GM21529 (cell line): ENCODE results near the gene NTM.

Experiments
- ATAC-seq: cut with Tn5 transposase; IDR thresholded peaks from one replicate; pipeline ENCODE4 v1.9.1; 2021; ENCODE audit not compliant: unreplicated experiment

The NTM gene

GRCh38 chr11:131372234-131372962 lies 2.0 kb downstream of the NTM start:
- ATAC-seq = no peak

- ATAC-seq = no peak
Observed at GRCh38 chr11:131373095-131373725, 2.8 kb downstream of the NTM start.

- no peak for ATAC-seq
Observed at GRCh38 chr11:131373756-131374155, 3.3 kb downstream of the NTM start.

DNA sequence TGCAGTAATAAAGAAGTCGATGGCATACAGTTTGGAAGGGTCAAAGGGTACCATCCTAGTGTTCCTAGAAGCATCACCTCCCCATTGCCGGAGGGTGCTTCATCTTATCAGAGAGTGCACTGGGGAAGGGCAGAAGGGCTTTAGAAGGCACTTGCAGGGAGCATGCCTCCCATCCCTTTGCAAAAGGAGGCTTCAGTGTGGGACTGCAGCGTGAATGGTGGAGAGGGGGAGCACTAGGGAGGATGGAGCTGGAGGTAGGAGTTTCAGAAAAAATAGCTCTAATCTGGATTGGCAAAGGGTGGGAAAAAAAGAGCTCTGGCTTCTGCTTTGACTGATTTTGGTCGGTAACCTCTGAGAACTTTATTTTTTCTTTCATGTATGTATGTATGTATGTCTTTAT lies 5.0 kb downstream of the NTM start:
- no peak for ATAC-seq

- ATAC-seq = no peak
Observed at GRCh38 chr11:131375915-131376314, 5.5 kb downstream of the NTM start.

- peak; percentile 93 for ATAC-seq
Observed at GRCh38 chr11:131378931-131379330, 8.5 kb downstream of the NTM start.

DNA sequence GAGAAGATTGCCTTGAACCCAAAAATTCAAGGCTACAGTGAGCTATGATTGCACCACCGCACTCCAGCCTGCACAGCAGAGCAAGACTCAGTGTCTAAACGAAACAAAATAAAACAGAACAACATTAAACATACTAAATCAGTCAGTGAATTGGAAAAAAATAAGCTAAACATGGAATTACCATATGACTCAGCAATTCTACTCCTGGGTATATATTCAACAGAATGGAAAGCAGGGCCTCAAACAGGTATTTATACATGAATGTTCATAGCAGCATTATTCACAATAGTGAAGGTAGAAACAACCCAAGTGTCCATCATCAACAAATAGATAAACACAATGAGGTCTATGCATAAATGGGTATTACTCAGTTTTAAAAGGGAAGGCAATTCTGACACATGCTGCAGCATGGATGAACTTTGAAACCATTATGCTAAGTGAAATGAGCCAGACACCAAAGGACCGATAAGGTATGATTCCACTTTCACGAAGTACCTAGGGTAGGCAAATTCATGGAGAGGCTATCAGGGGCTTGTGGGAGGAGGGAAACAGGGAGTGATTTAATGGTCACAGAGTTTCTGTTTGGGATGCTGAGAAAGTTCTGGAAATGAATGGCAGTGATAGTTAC lies 15.5 kb downstream of the NTM start:
- ATAC-seq = no peak

DNA sequence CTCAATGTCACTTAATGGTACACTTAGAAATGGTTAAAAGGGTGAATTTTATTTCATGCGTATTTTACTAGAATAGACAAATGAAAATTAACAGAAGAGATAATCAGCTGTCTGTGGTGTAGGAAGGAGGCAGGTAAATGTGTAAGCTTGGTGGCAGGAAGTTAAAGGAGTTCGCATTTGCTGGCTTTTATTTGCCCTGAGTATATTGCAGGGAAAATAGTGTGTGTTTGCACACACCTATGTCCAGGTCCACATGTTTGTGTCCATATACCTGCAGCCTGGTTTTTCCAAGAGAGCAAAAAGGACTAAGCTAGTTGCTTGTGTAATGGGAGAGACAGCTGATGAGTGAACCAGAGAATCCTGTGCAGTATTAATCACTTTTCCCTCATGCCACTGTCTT lies 16.0 kb downstream of the NTM start:
- ATAC-seq = no peak

GRCh38 chr11:131388030-131388429 lies 17.6 kb downstream of the NTM start:
- ATAC-seq = no peak

- no peak for ATAC-seq
Observed at GRCh38 chr11:131389582-131389981, 19.2 kb downstream of the NTM start.

GRCh38 chr11:131391176-131391575 lies 20.8 kb downstream of the NTM start:
- no peak for ATAC-seq

GRCh38 chr11:131392528-131393255 lies 22.3 kb downstream of the NTM start:
- ATAC-seq = no peak

DNA sequence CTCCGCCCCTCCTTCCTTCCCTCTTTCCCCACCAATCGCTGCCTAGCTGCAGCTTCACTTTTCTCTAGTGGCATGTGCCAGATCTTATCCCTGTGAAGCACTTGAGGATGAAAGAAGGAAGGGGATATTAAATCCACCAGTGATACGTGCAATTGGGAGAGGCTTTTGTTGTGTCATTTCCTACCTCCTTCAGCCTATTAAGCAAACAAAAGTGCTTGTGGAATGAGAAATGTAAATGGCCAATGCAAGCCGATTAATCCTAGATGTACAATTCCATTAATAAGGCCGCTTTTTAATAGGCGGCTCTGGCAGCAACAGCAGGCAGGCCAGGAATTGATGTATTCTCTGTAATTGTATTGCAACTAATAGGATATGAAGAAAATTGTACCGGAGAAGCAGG lies 23.3 kb downstream of the NTM start:
- no peak for ATAC-seq

DNA sequence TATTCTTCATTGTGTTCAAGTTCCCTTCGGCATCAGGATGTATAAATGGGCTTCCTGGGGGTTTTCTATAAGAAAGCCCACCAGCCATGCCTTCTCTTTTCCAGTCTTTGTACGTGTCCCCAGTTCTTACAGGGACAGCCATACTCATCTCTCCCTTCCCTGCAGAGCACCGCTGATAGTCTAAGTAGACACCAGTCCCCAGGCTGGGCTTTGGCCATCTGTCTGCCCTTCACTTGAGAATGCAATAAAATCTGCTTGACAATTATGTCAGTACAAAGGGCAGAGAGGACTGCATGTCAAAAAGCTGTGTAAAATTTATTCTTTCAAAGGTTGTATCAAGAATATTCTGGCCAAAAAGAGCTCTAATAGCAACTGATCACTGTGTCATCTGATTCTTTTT lies 27.3 kb downstream of the NTM start:
- no peak for ATAC-seq

DNA sequence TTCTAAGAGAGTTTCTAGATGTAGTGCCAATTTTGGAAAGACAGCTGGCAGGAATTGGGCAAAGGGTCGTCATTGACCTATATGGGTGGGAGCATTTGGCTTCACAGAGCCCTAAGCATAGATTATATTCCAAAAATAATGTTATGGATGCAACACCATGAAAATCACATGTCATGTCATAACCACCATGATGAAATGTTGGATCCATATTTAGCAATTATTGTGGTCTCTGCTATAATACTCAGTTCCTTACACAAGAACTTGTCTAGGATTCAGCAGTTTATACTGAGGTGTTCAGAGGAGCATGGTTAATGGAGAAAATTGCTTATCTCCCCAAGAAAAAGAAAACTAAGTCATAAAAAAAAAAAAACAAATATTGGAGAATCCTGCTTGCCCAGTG lies 31.6 kb downstream of the NTM start:
- ATAC-seq = no peak

DNA sequence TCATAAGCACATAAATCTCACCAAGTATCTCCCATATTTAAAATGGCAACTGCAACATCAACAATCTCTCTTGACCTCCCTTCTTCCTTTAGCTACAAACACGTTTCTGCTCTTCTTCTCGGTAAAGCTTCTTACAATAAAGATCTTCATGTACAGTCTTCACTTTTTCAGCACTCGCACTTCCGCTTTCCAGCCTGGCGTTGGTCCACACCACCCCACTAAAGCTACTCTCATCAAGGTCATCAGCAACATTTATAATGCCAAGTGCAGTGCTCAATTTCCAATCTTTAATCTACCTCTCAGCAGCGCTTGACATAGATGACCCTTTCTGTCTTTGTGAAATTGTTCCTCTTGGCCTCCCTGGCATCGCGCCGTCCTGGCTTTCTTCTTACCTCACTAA lies 33.6 kb downstream of the NTM start:
- no peak for ATAC-seq

DNA sequence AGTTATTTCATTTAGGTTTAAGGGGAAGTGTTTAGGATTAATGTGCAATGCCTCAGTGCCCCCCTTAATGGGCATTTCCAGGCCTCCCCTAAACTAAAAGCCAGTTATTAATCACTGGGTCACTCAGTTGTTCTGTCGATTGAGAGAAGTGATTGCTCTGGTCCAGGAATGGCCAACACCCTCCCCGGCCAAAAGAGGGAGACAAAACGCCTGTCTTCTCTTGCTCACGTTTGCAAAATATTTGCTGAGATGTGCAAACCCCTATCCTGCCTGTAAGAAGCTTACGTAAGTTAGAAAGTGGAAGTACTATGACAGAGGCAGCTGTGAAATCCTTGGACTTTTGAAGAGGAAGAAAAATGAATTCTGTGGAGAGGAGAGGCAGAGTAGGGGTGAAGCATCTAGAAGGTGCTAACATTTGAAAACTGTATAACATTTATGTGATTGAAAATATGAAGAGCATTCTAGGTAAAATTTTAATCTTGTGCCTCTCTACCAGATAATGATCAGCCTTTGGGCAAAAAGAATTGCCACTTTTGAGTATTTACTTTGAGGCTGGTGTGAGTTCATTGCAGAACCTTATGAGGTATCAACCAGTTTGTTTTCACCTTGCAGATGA lies 37.7 kb downstream of the NTM start:
- no peak for ATAC-seq

DNA sequence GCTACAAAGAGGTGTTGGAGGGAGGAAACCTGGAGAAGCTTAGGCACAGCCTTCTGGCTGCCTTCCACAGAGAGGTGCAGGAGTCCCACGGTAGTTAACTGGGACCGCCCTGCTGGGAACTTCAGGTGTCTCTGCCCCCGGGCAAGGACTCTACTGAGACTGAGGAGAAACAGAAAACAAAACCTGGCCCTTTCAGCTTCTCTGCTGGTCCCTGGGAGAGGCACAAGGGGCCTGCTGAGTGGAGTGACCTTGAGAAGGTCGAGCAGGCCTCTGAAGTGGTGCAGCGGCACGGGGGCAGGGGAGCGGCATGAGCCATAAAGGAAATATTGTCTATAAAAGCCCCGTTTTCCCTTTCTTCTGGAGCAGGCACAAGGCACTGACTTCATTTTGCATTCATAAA lies 38.9 kb downstream of the NTM start:
- ATAC-seq = no peak

DNA sequence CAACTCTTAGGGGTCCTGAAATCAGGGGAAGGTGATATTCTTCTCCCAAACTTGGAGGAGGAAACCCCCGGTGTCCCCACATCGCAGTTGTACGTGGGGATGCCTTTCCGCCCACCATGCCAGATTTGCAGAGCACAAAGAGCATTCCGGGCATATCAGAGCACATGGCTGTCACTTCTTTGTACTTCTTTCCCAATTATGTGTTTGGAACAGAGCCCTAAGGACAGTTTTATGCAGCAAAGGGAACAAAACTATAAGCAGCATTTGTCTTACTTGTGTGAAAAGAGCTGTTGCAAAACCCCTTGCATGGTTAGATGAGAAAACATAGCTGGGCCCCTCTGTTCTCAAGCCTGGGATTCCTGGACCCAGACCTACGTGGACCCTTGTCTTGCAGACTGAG lies 41.2 kb downstream of the NTM start:
- no peak for ATAC-seq

GRCh38 chr11:131412061-131412460 lies 41.6 kb downstream of the NTM start:
- no peak for ATAC-seq

GRCh38 chr11:131413217-131413616 lies 42.8 kb downstream of the NTM start:
- ATAC-seq = no peak
